ENCODE data around the gene CRCP. TPM values are rescaled to one million over a fixed set of nuclear protein-coding genes. Genes with fewer than 3 reads are reported as not detected.
"Not testable (repeated sequence)": the region's sequence is repeated elsewhere in the genome, so short reads cannot be mapped to it uniquely, and the experiment has no call there.

CRCP gene
- total RNA-seq, 1 experiment from 2014 or later, result 48.2 TPM

DNA sequence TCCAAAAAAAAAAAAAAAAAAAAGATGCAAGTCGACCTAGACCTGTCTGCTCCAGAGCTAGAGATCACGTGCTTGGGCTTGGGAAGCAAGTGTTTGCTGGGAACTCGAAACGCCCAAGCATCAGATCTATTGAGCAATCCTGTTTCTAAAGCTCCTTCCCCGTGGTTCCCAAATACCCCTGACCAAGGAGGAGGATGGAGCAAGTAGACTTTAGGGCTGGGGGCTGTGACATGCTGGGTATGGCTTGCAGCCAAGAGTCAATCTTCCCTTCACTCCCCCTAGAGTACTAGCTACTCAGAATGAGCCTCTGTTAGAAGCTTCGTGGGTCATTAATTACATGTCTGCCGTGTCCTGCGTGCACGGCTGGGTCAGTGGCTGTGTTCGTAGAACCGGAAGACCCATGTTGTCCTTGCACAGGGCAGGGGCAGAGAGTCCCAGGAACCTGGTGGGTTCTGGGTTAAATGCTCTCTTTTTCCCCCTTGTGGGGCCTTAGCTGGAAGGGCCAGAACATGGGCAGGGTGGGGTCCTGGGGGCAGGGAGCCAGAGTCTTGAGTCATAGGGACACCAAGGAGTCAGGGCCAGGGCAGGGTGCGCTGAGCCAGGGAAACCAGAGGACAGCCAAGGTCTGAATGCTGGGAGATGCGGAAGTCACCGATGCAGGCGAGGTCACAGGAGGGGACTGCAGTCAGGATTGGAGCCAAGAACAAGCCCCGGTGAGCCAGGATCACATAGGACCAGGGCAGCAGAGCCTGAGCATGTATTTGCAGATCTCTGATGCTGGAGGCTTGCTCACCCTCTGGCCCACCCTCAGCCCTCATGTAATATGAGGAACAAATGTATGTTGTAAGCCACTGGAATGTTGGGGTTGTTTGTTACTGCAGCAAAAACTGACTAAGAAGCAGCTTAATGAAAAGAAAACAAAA, 55.9 kb downstream of the CRCP start:
- CTCF ChIA-PET, result no interaction called here
- no peak for DNase-seq
- no peaks in the 10 kb centered on the region for H3K27me3 Mint-ChIP-seq (ENCODE audit: insufficient read depth, unreplicated experiment)
- BruUV-seq (replicated peaks), result no TSS peak
- H3K4me3 ChIP-seq (ENCODE audit: low read depth, low read length), result no peak overlapping the region
- no peaks in the 10 kb centered on the region for H3K4me1 ChIP-seq
- H3K27ac Mint-ChIP-seq (ENCODE audit: unreplicated experiment), result no peak overlapping the region
- TF ChIP-seq, protein P1, sequence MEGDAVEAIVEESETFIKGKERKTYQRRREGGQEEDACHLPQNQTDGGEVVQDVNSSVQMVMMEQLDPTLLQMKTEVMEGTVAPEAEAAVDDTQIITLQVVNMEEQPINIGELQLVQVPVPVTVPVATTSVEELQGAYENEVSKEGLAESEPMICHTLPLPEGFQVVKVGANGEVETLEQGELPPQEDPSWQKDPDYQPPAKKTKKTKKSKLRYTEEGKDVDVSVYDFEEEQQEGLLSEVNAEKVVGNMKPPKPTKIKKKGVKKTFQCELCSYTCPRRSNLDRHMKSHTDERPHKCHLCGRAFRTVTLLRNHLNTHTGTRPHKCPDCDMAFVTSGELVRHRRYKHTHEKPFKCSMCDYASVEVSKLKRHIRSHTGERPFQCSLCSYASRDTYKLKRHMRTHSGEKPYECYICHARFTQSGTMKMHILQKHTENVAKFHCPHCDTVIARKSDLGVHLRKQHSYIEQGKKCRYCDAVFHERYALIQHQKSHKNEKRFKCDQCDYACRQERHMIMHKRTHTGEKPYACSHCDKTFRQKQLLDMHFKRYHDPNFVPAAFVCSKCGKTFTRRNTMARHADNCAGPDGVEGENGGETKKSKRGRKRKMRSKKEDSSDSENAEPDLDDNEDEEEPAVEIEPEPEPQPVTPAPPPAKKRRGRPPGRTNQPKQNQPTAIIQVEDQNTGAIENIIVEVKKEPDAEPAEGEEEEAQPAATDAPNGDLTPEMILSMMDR (IDR thresholded peaks at IDR 0.05; ENCODE audit: insufficient read depth in 1 of 2, low read depth in 1 of 2, low read length in 1 of 2, severe bottlenecking in 1 of 2, unreplicated experiment in 1 of 2), result no peak
- no peaks in the 10 kb centered on the region for H3K36me3 Mint-ChIP-seq (ENCODE audit: insufficient read depth, unreplicated experiment)
- no peaks in the 10 kb centered on the region for H3K9me3 Mint-ChIP-seq (ENCODE audit: unreplicated experiment)
- H3K36me3 ChIP-seq (ENCODE audit: control insufficient read depth, insufficient read depth, low read length), result no peaks in the 10 kb centered on the region
- POLR2A ChIA-PET, result no interaction called here
- H3K4me1 Mint-ChIP-seq (ENCODE audit: low read depth, unreplicated experiment), result no peaks in the 10 kb centered on the region
- no peak overlapping the region for H3K4me3 Mint-ChIP-seq (ENCODE audit: unreplicated experiment)
- H3K9me3 ChIP-seq, result no peaks in the 10 kb centered on the region
- intact Hi-C loops (cut with micrococcal nuclease; ENCODE audit: unreplicated experiment), result no loop called here
- no peaks in the 10 kb centered on the region for H3K27me3 ChIP-seq (replicated peaks; ENCODE audit: control insufficient read depth, insufficient read depth, low read length)

DNA sequence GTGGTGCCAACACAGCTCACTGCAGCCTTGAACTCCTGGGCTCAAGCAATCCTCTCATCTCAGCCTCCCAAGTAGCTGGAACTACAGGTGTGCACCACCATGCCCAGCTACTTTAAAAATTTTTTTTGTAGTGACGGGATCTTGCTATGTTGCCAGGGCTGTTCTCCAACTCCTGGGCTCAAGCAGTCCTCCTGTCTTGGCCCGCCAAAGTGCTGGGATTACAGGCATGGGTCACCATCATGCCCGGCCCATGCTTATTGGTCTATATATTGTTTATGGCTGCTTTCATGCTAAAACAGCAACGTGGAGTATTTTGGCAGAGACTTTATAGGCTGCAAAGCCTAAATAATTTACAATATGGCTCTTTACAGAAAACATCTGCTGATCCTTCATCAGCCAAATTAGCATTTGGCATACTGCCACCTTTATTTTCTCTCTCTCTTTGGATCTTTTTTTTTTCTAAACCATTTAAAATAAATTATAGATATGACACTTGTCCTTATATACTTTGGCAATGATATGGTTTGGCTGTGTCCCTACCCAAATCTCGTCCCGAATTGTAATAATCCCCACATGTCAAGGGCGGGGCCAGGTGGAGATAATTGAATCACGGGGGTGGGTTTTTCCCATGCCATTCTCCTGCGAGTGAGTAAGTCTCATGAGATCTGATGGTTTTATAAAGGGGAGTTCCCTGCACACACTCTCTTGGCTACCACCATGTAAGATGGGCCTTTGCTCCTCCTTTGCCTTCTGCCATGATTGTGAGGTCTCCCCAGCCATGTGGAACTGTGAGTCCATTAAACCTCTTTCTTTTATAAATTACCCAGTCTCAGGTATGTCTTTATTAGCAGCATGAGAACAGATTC, 58.1 kb downstream of the CRCP start:
- H3K4me3 Mint-ChIP-seq (ENCODE audit: unreplicated experiment); H3K9me3 ChIP-seq; H3K27me3 ChIP-seq (replicated peaks; ENCODE audit: control insufficient read depth, insufficient read depth, low read length); H3K4me1 Mint-ChIP-seq (ENCODE audit: low read depth, unreplicated experiment); H3K4me3 ChIP-seq (ENCODE audit: low read depth, low read length); DNase-seq; CTCF ChIA-PET; BruUV-seq (replicated peaks); intact Hi-C loops (cut with micrococcal nuclease; ENCODE audit: unreplicated experiment); H3K27ac Mint-ChIP-seq (ENCODE audit: unreplicated experiment); H3K27me3 Mint-ChIP-seq (ENCODE audit: insufficient read depth, unreplicated experiment); H3K36me3 ChIP-seq (ENCODE audit: control insufficient read depth, insufficient read depth, low read length); POLR2A ChIA-PET; H3K36me3 Mint-ChIP-seq (ENCODE audit: insufficient read depth, unreplicated experiment); H3K4me1 ChIP-seq; H3K9me3 Mint-ChIP-seq (ENCODE audit: unreplicated experiment): not testable (repeated sequence)

DNA sequence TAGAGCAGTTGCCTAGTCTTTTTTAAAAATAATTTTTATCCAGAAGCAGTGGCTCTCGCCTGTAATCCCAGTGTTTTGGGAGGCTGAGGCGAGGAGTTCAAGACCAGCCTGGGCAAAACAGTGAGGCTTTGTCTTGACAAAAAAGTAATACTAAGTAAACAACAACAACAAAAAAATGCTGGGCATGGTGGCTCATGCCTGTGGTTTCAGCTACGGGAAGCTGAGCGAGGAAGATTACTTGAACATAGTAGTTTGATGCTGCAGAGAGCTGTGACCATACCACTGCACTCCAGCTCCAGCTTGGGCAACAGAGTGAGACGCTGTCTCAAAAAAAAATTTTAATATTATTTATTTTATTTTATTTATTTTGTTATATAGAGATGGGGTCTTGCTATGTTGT, 59.2 kb downstream of the CRCP start:
- intact Hi-C loops (cut with micrococcal nuclease; ENCODE audit: unreplicated experiment), result no loop called here
- Histone ChIP-seq H3K27me3 (replicated peaks; ENCODE audit: control insufficient read depth, insufficient read depth, low read length) (no peaks in the 10 kb centered on the region), H3K4me1 (no peaks in the 10 kb centered on the region), H3K36me3 (ENCODE audit: control insufficient read depth, insufficient read depth, low read length) (no peaks in the 10 kb centered on the region), H3K9me3 (peaks cover 4% of the 10 kb centered on the region; the same call in 1 of the 2 replicates), H3K4me3 (ENCODE audit: low read depth, low read length) (no peak overlapping the region)
- no TSS peak for BruUV-seq (replicated peaks)
- TF ChIP-seq, protein P1 (IDR thresholded peaks at IDR 0.05; ENCODE audit: insufficient read depth in 1 of 2, low read depth in 1 of 2, low read length in 1 of 2, severe bottlenecking in 1 of 2, unreplicated experiment in 1 of 2), result no peak
- no peaks in the 10 kb centered on the region for H3K9me3 Mint-ChIP-seq (ENCODE audit: unreplicated experiment)
- H3K4me3 Mint-ChIP-seq (ENCODE audit: unreplicated experiment), result no peak overlapping the region
- H3K4me1 Mint-ChIP-seq (ENCODE audit: low read depth, unreplicated experiment), result no peaks in the 10 kb centered on the region
- H3K36me3 Mint-ChIP-seq (ENCODE audit: insufficient read depth, unreplicated experiment), result no peaks in the 10 kb centered on the region
- DNase-seq, result no peak
- ChIA-PET POLR2A (no interaction called here), CTCF (no interaction called here)
- H3K27me3 Mint-ChIP-seq (ENCODE audit: insufficient read depth, unreplicated experiment), result no peaks in the 10 kb centered on the region
- no peak overlapping the region for H3K27ac Mint-ChIP-seq (ENCODE audit: unreplicated experiment)

DNA sequence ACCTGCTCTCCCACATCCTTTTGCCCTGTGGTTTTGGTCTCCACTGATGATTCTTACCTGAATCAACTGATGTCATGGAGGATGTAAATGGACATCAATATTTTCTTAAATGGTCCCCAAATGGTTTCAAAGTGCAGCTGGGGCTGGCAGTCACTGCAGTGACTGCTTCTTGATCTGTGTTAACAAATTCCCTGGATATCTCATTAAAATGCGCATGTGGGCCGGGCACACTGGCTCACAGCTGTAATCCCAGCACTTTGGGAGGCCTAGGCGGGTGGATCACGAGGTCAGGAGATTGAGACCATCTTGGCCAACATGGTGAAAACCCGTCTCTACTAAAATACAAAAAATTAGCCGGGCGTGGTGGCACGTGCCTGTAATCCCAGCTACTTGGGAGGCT, 60.4 kb downstream of the CRCP start:
- BruUV-seq (replicated peaks); H3K36me3 Mint-ChIP-seq (ENCODE audit: insufficient read depth, unreplicated experiment); POLR2A ChIA-PET; H3K9me3 ChIP-seq; H3K4me1 Mint-ChIP-seq (ENCODE audit: low read depth, unreplicated experiment); intact Hi-C loops (cut with micrococcal nuclease; ENCODE audit: unreplicated experiment); H3K36me3 ChIP-seq (ENCODE audit: control insufficient read depth, insufficient read depth, low read length); H3K27ac Mint-ChIP-seq (ENCODE audit: unreplicated experiment); H3K4me3 Mint-ChIP-seq (ENCODE audit: unreplicated experiment); H3K4me3 ChIP-seq (ENCODE audit: low read depth, low read length); H3K27me3 ChIP-seq (replicated peaks; ENCODE audit: control insufficient read depth, insufficient read depth, low read length); H3K4me1 ChIP-seq; H3K9me3 Mint-ChIP-seq (ENCODE audit: unreplicated experiment); H3K27me3 Mint-ChIP-seq (ENCODE audit: insufficient read depth, unreplicated experiment); DNase-seq: not testable (repeated sequence)
- CTCF ChIA-PET, result interaction anchor here (1.1 kb wide), 1 partner anchor 30 kb away, joined by 3 read pairs; no protein-coding TSS in a partner anchor
